GM18907 (cell line): ENCODE data around the gene ORAI2.
A peak's percentile ranks its signal among the peaks of the same experiment; 100 is the strongest.
"Not testable (repeated sequence)": the region's sequence is repeated elsewhere in the genome, so short reads cannot be mapped to it uniquely, and the experiment has no call there.

Source experiments
- ATAC-seq: cut with Tn5 transposase; IDR thresholded peaks from one replicate; pipeline ENCODE4 v1.9.1; 2021; ENCODE audit warnings: mild to moderate bottlenecking, moderate library complexity; ENCODE audit not compliant: unreplicated experiment

Gene ORAI2

GRCh38 chr7:102445674-102446071 lies 12.3 kb downstream of the ORAI2 start:
- no peak for ATAC-seq

GRCh38 chr7:102446387-102447156 lies 13.2 kb downstream of the ORAI2 start:
- no peak for ATAC-seq

- ATAC-seq, result no peak
These were observed 13.9 kb downstream of the ORAI2 start for GRCh38 chr7:102447311-102447710.

- no peak for ATAC-seq
These were observed 15.8 kb downstream of the ORAI2 start for GRCh38 chr7:102449136-102449535.

DNA sequence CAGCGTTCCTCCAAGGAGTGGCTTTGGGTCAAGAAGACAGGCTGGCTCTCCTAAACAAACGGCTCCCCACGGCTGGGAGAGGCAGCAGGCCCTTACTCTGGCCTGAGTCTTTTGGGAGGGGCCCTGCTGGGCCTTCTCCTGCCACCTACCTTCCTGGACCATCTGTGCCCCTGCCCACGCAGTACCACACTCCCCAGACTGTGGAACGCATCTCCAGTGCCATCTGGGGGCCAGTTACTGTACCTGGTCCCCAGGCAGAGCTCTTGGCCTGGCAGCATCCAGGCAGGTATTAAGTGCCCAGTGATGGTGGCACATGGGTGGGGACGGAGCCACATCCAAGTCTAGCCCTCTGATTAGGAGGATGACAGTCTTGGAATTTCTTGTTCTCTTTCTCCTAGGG lies 16.9 kb downstream of the ORAI2 start:
- no peak for ATAC-seq

- ATAC-seq, result no peak
These were observed 18.1 kb downstream of the ORAI2 start for GRCh38 chr7:102451371-102452054.

DNA sequence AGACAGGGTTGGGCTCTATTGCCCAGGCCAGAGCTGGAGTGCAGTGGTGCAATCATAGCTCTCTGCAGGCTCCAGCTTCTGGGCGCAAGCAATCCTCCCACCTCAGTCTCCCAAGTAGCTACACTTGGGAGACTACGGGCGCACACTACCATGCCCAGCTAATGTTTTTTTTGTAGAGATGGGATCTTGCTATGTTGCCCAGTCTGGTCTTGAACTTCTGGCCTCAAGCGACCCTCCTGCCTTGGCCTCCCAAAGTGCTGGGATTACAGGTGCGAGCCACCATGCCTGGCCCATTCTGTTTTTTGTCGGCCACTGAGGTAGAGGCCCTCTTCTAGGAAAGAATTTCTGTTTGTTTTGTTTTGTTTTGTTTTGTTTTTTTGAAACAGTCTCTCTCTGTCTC lies 19.1 kb downstream of the ORAI2 start:
- no peak for ATAC-seq

DNA sequence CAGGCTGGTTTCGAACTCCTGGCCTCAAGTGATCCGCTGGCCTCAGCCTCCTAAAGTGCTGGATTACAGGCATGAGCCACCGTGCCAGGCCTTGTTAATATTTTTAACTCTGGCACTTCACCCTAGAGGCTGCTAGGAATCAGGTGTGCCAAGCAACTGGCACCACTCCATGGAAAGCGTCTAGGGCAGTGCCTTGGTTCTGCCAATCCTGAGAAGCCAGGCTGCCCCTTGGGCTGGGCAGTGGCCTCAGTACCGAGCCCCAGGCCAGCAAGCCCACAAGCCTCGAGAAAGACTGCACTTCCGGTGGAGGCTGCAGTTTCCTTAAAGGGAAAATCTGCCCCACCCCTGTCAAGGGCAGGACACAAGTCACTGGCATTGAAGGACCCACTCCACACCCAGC lies 19.9 kb downstream of the ORAI2 start:
- ATAC-seq, result no peak

- ATAC-seq, result no peak
These were observed 21.1 kb downstream of the ORAI2 start for GRCh38 chr7:102454468-102454867.

- not testable (repeated sequence) for ATAC-seq
These were observed 21.6 kb downstream of the ORAI2 start for GRCh38 chr7:102454932-102455331.

DNA sequence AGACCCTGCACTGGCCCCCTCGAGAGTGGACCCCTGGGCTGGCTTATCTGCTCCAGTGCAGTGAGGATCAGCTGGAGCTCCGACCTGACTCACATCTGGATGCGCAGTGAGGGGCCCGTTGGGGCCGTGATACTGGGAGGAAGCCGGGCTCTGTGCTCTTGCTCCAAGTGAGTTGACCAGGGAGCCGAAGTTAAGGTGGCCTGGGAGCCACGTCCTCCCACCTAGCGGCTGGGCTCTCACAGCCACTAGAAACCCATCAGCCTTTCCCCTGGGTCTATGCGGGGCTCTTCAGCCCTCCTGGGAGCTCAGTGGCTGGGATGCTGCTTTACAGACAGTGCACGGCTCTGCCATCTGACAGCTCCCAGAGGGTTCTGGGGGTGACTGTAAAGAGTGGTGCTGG lies 22.2 kb downstream of the ORAI2 start:
- ATAC-seq, result no peak

DNA sequence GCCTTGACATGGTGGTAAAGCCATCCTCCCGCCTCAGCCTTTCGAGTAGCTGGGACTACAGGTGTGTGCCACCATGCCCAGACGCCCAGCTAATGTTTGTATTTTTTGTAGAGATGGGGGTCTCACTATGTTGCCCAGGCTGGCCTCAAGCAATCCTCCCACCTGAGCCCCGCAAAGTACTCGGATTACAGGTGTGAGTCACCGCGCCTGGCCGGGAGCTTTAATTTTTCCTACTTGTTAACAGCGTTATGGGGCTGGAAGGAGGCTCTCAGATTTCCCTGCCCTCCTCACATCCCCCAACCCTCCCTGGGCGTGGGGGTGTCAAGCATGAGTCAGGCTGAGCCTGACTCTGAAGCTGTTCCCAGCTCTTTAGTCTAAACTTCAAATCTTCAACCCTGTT lies 23.0 kb downstream of the ORAI2 start:
- no peak for ATAC-seq

- no peak for ATAC-seq
These were observed 24.1 kb downstream of the ORAI2 start for GRCh38 chr7:102457352-102457924.

GRCh38 chr7:102459221-102459844 lies 26.0 kb downstream of the ORAI2 start:
- ATAC-seq, result no peak

DNA sequence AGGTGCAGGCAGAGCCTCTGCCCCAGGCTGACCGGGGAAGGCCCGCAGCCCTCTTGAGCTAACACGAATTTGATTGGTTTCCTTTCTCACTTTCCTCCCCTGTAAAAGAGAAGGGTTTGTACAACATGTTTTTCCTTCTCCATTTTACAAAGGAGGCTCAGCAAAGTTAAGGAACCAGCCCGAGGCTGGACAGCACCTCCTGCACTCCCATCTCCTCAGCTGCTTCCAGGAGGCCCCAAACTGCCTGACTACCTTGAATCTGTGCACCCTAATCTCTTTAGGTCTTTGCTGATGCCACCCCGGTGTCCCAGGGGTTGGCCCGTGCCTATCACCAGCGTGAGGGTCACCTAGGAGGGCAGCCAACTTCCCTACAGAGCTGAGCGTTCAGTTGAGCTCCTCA lies 27.1 kb downstream of the ORAI2 start:
- ATAC-seq, result no peak

DNA sequence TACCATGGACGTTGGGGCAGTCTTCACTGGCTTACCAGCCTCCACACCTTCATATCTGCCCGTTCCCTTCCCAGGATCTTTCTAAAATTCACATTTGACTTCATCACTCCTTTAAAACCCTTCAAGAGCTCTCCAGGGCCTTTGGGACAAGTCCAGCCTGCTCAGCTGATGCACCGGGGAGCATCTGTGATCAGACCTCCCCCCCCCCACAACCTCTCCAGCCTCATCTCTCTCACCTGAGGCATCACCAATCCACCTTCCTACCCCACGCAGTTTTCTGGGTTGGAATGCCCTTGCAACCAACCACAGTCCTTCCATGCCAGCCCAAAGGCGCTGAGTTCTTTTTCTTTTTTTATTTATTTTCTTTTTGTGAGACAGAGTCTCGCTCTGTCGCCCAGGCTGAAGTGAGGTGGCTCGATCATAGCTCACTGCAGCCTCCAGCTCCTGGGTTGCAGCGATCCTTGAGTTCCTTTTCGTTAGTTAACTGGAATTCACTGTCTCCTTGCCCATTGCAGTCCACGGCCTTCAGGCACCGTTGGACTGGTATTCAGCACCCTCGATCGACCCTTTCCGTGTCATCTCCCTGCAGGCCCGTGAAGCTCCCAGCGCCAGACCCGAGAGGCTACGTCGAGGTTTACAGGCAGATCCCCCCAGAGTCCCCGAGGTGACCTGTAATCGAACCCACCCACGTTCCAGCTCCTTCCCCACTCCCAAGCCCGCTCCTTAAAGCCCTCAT lies 30.6 kb downstream of the ORAI2 start:
- ATAC-seq, result peak; percentile 11

GRCh38 chr7:102464577-102465280 lies 31.4 kb downstream of the ORAI2 start, which contains the start of the genes ALKBH4 and LRWD1:
Gene ALKBH4, minus strand, starts transcription at chr7:102464863. Its CDS starts 27 bp downstream, at chr7:102464836.
Gene LRWD1, plus strand, starts transcription at chr7:102464984. Its CDS starts 97 bp downstream, at chr7:102465081.
- ATAC-seq, result peak; percentile 86

DNA sequence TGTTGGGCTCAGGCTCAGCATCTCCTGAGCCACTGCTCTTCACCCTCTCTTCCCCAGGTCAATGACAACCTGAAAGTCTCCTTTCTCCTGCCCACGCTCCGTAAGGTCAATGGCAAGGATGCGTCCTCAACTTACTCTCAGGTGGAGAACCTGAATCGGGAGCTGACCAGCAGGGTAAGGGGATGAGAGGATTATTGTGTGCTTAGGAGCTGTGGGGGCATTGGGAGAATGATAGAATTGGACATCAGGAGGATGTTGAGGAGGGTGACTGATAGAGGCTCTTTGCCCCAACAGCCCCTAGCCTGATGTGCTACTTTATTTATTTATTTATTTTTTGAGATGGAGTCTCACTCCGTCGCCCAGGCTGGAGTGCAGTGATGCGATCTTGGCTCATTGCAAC lies 32.7 kb downstream of the ORAI2 start:
- no peak for ATAC-seq

GRCh38 chr7:102467581-102468477 lies 34.5 kb downstream of the ORAI2 start:
- ATAC-seq, result no peak
